ENCODE measurements around the gene BANF2. TPM values are rescaled to one million over a fixed set of nuclear protein-coding genes. Genes with fewer than 3 reads are reported as not detected.

Gene BANF2
- total and polyA plus RNA-seq, 10 of the 15 experiments (the other 5 are each of a cell fraction or from before 2014, with no cell fraction given), result not detected

DNA sequence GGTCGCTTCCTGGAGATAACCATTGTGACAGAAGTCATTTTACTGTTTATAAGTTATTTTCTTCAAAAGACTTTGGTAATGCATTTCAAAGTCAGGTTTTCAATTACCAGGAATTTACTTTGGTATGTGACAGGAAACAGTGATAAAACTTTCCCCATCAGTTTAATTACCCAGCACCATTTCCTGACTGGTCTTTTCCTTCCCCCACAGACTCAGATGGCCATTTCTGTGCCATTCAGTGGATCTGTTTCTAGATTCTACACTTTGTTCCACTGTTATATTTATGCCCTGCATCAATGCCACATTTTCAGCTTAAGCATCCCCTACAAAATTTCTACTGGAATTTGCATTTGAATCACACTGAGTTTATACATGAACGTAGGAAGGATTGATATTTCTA, 34.0 kb upstream of the BANF2 start:
- Histone ChIP-seq H3K9ac (ENCODE audit: control insufficient read depth, insufficient read depth, low read length) (no peak overlapping the region), H3K36me3 (ENCODE audit: control insufficient read depth in 2 of 2, insufficient read depth in 2 of 2, low read length in 1 of 2) (no peaks in the 10 kb centered on the region; a peak in 1 of 4 replicates), H3K9me3 (replicated peaks; ENCODE audit: control insufficient read depth, insufficient read depth, low read length) (no peaks in the 10 kb centered on the region), H3K27ac (ENCODE audit: control insufficient read depth, insufficient read depth) (no peak overlapping the region), H3K4me2 (ENCODE audit: control insufficient read depth, insufficient read depth) (no peak overlapping the region), H3K4me1 (ENCODE audit: control insufficient read depth, insufficient read depth, low read length) (peaks cover 13% of the 10 kb centered on the region), H3K79me2 (ENCODE audit: control insufficient read depth, insufficient read depth, low read length) (peaks cover 21% of the 10 kb centered on the region), H3K4me3 (no peak overlapping the region), H3K27me3 (replicated peaks in 1 of 2; ENCODE audit: control insufficient read depth in 2 of 2, insufficient read depth in 2 of 2, low read length in 1 of 2) (no peaks in the 10 kb centered on the region), H2AFZ (ENCODE audit: control insufficient read depth, low read depth, low read length) (no peak overlapping the region), H4K20me1 (ENCODE audit: control insufficient read depth, insufficient read depth) (0 out of 2 replicates have a peak, but pooled peaks cover under 1% of the 10 kb centered on the region)
- ATAC-seq (no peak), DNase-seq (ENCODE audit: low read depth, low spot score) (no peak), FAIRE-seq (no peak)
- in situ Hi-C loops (cut with MboI), result no loop called here
- ChIA-PET RAD21 (ENCODE audit: unreplicated experiment) (interaction anchor here (2.7 kb wide), 1 partner anchor 16 kb away, joined by 7 read pairs; the partner anchor contains the start of gene RRBP1), CTCF (interaction anchor here (0.8 to 4.1 kb wide), 5 partner anchors 13 to 330 kb away, joined by 3 to 23 read pairs (median 4); partner anchors contain the start of genes DSTN and RRBP1), POLR2A (no interaction called here), SMC1A (ENCODE audit: uncharacterized antibody, unreplicated experiment) (interaction anchor here (1.0 to 1.2 kb wide), 2 partner anchors 13 to 95 kb away, joined by 3 to 4 read pairs; no protein-coding TSS in a partner anchor)
- TF ChIP-seq ZNF207 (IDR thresholded peaks at IDR 0.05; ENCODE audit: borderline replicate concordance) (no peak), CHD4 (IDR thresholded peaks at IDR 0.05) (no peak), BHLHE40 (IDR thresholded peaks at IDR 0.05; ENCODE audit: borderline replicate concordance in 1 of 2, low read depth in 2 of 2, low read length in 1 of 2) (no peak), CBX3 (IDR thresholded peaks at IDR 0.05; ENCODE audit: borderline replicate concordance, low read depth) (no peak), ZNF622 (IDR thresholded peaks at IDR 0.05) (no peak), SREBF1 (IDR thresholded peaks at IDR 0.05; ENCODE audit: low read length) (no peak), HDAC2 (IDR thresholded peaks at IDR 0.05) (no peak), MEF2A (IDR thresholded peaks at IDR 0.05; ENCODE audit: insufficient read depth, low read depth, low read length) (no peak), ESRRA (IDR thresholded peaks at IDR 0.05; ENCODE audit: low read length) (no peak), MYC (IDR thresholded peaks at IDR 0.05; ENCODE audit: insufficient read depth, insufficient read length, insufficient replicate concordance, low read length, severe bottlenecking) (no peak), HCFC1 (IDR thresholded peaks at IDR 0.05; ENCODE audit: low read length) (no peak)
- TF ChIP-seq, protein P1, sequence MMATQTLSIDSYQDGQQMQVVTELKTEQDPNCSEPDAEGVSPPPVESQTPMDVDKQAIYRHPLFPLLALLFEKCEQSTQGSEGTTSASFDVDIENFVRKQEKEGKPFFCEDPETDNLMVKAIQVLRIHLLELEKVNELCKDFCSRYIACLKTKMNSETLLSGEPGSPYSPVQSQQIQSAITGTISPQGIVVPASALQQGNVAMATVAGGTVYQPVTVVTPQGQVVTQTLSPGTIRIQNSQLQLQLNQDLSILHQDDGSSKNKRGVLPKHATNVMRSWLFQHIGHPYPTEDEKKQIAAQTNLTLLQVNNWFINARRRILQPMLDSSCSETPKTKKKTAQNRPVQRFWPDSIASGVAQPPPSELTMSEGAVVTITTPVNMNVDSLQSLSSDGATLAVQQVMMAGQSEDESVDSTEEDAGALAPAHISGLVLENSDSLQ (IDR thresholded peaks at IDR 0.05), result no peak
- TF ChIP-seq, protein P2, sequence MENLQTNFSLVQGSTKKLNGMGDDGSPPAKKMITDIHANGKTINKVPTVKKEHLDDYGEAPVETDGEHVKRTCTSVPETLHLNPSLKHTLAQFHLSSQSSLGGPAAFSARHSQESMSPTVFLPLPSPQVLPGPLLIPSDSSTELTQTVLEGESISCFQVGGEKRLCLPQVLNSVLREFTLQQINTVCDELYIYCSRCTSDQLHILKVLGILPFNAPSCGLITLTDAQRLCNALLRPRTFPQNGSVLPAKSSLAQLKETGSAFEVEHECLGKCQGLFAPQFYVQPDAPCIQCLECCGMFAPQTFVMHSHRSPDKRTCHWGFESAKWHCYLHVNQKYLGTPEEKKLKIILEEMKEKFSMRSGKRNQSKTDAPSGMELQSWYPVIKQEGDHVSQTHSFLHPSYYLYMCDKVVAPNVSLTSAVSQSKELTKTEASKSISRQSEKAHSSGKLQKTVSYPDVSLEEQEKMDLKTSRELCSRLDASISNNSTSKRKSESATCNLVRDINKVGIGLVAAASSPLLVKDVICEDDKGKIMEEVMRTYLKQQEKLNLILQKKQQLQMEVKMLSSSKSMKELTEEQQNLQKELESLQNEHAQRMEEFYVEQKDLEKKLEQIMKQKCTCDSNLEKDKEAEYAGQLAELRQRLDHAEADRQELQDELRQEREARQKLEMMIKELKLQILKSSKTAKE (IDR thresholded peaks at IDR 0.05; ENCODE audit: low read depth, poor library complexity, severe bottlenecking), result no peak
- TF ChIP-seq, protein P3, sequence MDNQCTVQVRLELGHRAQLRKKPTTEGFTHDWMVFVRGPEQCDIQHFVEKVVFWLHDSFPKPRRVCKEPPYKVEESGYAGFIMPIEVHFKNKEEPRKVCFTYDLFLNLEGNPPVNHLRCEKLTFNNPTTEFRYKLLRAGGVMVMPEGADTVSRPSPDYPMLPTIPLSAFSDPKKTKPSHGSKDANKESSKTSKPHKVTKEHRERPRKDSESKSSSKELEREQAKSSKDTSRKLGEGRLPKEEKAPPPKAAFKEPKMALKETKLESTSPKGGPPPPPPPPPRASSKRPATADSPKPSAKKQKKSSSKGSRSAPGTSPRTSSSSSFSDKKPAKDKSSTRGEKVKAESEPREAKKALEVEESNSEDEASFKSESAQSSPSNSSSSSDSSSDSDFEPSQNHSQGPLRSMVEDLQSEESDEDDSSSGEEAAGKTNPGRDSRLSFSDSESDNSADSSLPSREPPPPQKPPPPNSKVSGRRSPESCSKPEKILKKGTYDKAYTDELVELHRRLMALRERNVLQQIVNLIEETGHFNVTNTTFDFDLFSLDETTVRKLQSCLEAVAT (IDR thresholded peaks at IDR 0.05), result no peak
- TF ChIP-seq, protein P4, sequence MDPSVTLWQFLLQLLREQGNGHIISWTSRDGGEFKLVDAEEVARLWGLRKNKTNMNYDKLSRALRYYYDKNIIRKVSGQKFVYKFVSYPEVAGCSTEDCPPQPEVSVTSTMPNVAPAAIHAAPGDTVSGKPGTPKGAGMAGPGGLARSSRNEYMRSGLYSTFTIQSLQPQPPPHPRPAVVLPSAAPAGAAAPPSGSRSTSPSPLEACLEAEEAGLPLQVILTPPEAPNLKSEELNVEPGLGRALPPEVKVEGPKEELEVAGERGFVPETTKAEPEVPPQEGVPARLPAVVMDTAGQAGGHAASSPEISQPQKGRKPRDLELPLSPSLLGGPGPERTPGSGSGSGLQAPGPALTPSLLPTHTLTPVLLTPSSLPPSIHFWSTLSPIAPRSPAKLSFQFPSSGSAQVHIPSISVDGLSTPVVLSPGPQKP (IDR thresholded peaks at IDR 0.05; ENCODE audit: low read depth, low read length), result no peak
- intact Hi-C loops (cut with micrococcal nuclease; ENCODE audit: unreplicated experiment), result no loop called here
- no TSS peak for BruUV-seq (replicated peaks)
- WGBS (ENCODE audit: insufficient coverage, insufficient replicate concordance, low lambda C conversion rate, missing lambda C conversion rate), result 95% methylated on average over 2 of the region's 2 CpGs
